ENCODE data around the gene SNX24.
"Not testable (repeated sequence)": the region's sequence is repeated elsewhere in the genome, so short reads cannot be mapped to it uniquely, and the experiment has no call there.

- not testable (repeated sequence) for TF ChIP-seq CTCF (IDR thresholded peaks at IDR 0.05; ENCODE audit: low read depth, low read length, missing input control); MAX (IDR thresholded peaks at IDR 0.05); RAD21 (IDR thresholded peaks at IDR 0.05); REST (IDR thresholded peaks at IDR 0.05); FOXA1 (IDR thresholded peaks at IDR 0.05); JUND (IDR thresholded peaks at IDR 0.05); YY1 (IDR thresholded peaks at IDR 0.05); RXRA (IDR thresholded peaks at IDR 0.05)
Observed at GRCh38 chr5:122974251-122974650, 128.8 kb downstream of the SNX24 start.
